MCF 10A (cell line): ENCODE measurements around the gene BCL2L1. TPM values are rescaled to one million over a fixed set of nuclear protein-coding genes. Genes with fewer than 3 reads are reported as not detected.

Source experiments
- BruUV-seq: library from RNA; stranded (reverse); fragments of 400-500 nt; replicated peaks from 2 replicates; lab custom pipeline; 2021; lab: Mats Ljungman, UMichigan
- CTCF ChIA-PET: fragments of 300-600 bp; sonication (Branson Sonifier 250); formaldehyde crosslinking; extraction: SDS; loops from one replicate; lab custom pipeline; 2021; ENCODE audit warnings: antibody characterized with exemption, inconsistent platforms; lab: Yijun Ruan, JAX
- POLR2A ChIA-PET: fragments of 300-600, 350-650 bp; sonication (Branson Sonifier 250); formaldehyde crosslinking; extraction: SDS; loops from one replicate; lab custom pipeline; 2020; ENCODE audit warnings: antibody characterized with exemption, inconsistent platforms; lab: Yijun Ruan, JAX
- DNase-seq: peaks from one replicate; pipeline ENCODE4 v3.0.0-alpha.2; 2018; ENCODE audit not compliant: unreplicated experiment
- H3K27ac Mint-ChIP-seq: one replicate; pipeline ENCODE4 v1.8.0; 2022; ENCODE audit warnings: mild to moderate bottlenecking, low read depth, mixed read lengths; ENCODE audit not compliant: unreplicated experiment
- H3K27me3 Mint-ChIP-seq: one replicate; pipeline ENCODE4 v1.8.0; 2022; ENCODE audit warnings: mixed read lengths; ENCODE audit not compliant: insufficient read depth, unreplicated experiment
- H3K36me3 Mint-ChIP-seq: one replicate; pipeline ENCODE4 v1.8.0; 2022; ENCODE audit warnings: mild to moderate bottlenecking, moderate library complexity, mixed read lengths; ENCODE audit not compliant: insufficient read depth, unreplicated experiment
- H3K4me1 Mint-ChIP-seq: one replicate; pipeline ENCODE4 v1.8.0; 2022; ENCODE audit warnings: mixed read lengths; ENCODE audit not compliant: insufficient read depth, unreplicated experiment
- H3K4me3 Mint-ChIP-seq: one replicate; pipeline ENCODE4 v1.8.0; 2022; ENCODE audit warnings: mild to moderate bottlenecking, moderate library complexity, mixed read lengths; ENCODE audit not compliant: unreplicated experiment
- H3K9me3 Mint-ChIP-seq: one replicate; pipeline ENCODE4 v1.8.0; 2022; ENCODE audit warnings: mixed read lengths; ENCODE audit not compliant: unreplicated experiment
- intact Hi-C: fragments of 100-400 bp; cut with micrococcal nuclease; formaldehyde crosslinking; loops from 2 replicates; pipeline ENCODE4 v1.14.1; 2022
- total RNA-seq: library from RNA; stranded (reverse); gene quantifications from 2 replicates; pipeline ENCODE4 v1.2.3, GENCODE V29; 2022
- TF ChIP-seq, protein P1 (sequence below): fragments of 200-600 bp; IDR thresholded peaks from one replicate; pipeline ENCODE4 v1.8.0; 2022; ENCODE audit warnings: antibody characterized with exemption, mild to moderate bottlenecking; ENCODE audit not compliant: unreplicated experiment

BCL2L1 gene
- total RNA-seq, 1 experiment from 2014 or later, result 156 TPM

DNA sequence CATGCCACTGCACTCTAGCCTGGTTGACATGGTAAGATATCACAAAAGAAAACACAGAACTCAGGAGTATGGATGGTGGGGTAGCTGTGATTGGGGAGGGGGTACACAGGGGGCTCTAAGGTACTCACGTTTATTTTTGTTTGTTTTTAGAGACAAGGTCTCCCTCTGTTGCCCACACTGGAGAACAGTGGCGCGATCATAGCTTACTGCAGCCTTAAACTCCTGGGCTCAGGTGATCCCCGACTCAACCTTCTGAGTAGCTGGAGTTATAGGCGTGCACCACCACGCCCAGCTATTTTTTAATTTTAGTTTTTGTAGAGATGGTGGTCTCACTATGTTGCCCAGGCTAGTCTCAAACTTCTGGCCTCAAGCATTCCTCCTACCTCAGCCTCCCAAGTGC is 29.3 kb downstream of the BCL2L1 start:
- H3K27ac Mint-ChIP-seq, result no peak overlapping the region
- H3K4me3 Mint-ChIP-seq, result no peak overlapping the region
- H3K4me1 Mint-ChIP-seq, result peaks cover 35% of the 10 kb centered on the region
- POLR2A ChIA-PET, result interaction anchor here (0.6 to 13.9 kb wide), 6 partner anchors 12 to 58 kb away, joined by 3 to 238 read pairs (median 20); partner anchors contain the start of genes BCL2L1 and TPX2
- H3K36me3 Mint-ChIP-seq, result peaks cover 53% of the 10 kb centered on the region
- CTCF ChIA-PET, result interaction anchor here (0.6 to 11.9 kb wide), 10 partner anchors 9 to 109 kb away, joined by 3 to 120 read pairs (median 6); partner anchors contain the start of gene BCL2L1
- TF ChIP-seq, protein P1, sequence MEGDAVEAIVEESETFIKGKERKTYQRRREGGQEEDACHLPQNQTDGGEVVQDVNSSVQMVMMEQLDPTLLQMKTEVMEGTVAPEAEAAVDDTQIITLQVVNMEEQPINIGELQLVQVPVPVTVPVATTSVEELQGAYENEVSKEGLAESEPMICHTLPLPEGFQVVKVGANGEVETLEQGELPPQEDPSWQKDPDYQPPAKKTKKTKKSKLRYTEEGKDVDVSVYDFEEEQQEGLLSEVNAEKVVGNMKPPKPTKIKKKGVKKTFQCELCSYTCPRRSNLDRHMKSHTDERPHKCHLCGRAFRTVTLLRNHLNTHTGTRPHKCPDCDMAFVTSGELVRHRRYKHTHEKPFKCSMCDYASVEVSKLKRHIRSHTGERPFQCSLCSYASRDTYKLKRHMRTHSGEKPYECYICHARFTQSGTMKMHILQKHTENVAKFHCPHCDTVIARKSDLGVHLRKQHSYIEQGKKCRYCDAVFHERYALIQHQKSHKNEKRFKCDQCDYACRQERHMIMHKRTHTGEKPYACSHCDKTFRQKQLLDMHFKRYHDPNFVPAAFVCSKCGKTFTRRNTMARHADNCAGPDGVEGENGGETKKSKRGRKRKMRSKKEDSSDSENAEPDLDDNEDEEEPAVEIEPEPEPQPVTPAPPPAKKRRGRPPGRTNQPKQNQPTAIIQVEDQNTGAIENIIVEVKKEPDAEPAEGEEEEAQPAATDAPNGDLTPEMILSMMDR, result no peak
- no TSS peak for BruUV-seq
- intact Hi-C loops, result no loop called here
- no peak for DNase-seq
- no peaks in the 10 kb centered on the region for H3K9me3 Mint-ChIP-seq
- H3K27me3 Mint-ChIP-seq, result no peaks in the 10 kb centered on the region

DNA sequence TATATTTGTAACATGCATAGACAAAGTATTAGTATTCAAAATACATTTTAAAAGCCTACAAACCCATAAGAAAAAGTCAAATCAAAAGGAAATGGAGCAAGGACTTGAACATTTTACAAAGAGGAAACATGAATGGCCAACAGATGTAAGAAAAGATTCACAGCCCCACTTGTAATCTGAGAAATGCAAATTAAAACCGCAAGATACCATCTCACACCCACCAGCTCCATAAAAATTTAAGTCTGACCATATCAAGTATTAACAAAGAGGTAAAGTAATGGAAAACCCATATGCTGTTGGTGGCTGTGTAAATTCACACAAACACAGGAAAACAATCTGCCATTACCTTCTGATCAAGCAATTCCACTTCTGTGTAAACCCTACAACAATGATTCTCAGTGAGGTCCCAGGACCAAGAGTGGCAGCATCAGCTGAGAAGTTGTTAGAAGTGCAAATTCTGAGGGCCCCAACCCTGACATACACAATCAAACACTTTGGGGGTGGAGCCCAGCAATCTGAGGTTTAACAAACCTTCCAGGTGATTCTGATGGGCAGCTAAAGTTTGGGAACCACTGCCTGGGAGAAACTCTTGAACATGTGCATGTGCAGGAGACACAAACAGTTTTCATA is 30.9 kb downstream of the BCL2L1 start:
- POLR2A ChIA-PET, result interaction anchor here (0.6 to 13.9 kb wide), 10 partner anchors 8 to 68 kb away, joined by 3 to 238 read pairs (median 5); partner anchors contain the start of gene BCL2L1
- intact Hi-C loops, result no loop called here
- Mint-ChIP-seq H3K4me3 (no peak overlapping the region), H3K4me1 (peaks cover 34% of the 10 kb centered on the region), H3K27ac (peak overlapping the region; percentile 31), H3K9me3 (no peaks in the 10 kb centered on the region), H3K36me3 (peaks cover 68% of the 10 kb centered on the region), H3K27me3 (no peaks in the 10 kb centered on the region)
- TF ChIP-seq, protein P1, result no peak
- CTCF ChIA-PET, result interaction anchor here (1.0 to 11.9 kb wide), 5 partner anchors 13 to 58 kb away, joined by 3 to 120 read pairs (median 7); partner anchors contain the start of gene BCL2L1
- no TSS peak for BruUV-seq
- no peak for DNase-seq

DNA sequence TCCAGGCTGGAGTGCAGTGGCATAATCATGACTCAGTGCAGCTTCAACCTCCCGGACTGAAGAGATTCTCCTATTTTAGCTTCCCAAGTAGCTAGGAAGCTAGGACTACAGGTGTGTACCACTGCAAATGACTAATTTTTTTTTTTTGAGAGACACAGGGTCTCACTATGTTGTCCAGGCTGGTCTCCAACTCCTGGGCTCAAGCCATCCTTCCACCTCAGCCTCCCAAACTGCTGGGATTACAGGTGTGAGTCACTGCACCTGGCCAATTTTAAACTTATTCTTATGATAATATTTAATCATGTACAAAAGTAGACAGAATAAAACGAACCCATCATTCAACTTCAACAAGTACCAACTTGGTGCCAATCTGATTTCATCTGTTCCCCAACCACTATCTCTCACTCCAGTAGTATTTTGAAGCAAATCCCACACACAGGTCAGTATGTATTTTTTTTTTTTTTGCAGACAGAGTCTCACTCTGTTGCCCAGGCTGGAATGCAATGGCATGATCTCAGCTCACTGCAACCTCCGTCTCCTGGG is 32.5 kb downstream of the BCL2L1 start:
- H3K27ac Mint-ChIP-seq, result no peak overlapping the region
- POLR2A ChIA-PET, result interaction anchor here (0.6 to 13.9 kb wide), 4 partner anchors 21 to 70 kb away, joined by 3 to 238 read pairs (median 95); partner anchors contain the start of genes BCL2L1 and TPX2
- TF ChIP-seq, protein P1, result no peak

DNA sequence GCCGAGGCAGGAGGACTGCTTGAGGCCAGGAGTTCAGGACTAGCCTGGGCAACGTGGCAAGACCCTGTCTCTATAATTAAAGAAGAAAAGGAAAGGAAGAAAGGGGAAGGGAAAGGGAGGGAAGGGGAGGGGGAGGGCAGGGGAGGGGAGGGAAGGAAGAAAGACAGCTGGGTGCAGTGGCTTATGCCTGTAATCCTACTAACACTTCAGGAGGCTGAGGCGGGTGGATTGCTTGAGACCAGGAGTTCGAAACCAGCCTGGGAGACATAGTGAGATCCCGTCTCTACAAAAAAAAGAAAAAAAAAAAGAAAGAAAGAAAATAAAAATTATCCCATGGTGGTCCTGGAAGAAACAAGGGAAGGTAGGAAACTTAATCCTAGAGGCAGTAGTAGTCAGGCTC is 33.5 kb downstream of the BCL2L1 start:
- intact Hi-C loops, result no loop called here
- ChIA-PET CTCF (interaction anchor here (0.8 to 0.9 kb wide), 2 partner anchors 28 to 132 kb away, joined by 4 to 6 read pairs; no protein-coding TSS in a partner anchor), POLR2A (interaction anchor here (1.0 to 13.9 kb wide), 2 partner anchors 22 to 50 kb away, joined by 3 to 238 read pairs; partner anchors contain the start of gene TPX2)
- Mint-ChIP-seq H3K4me1 (peaks cover 23% of the 10 kb centered on the region), H3K4me3 (no peak overlapping the region), H3K27me3 (no peaks in the 10 kb centered on the region), H3K36me3 (peaks cover 75% of the 10 kb centered on the region), H3K9me3 (no peaks in the 10 kb centered on the region), H3K27ac (peak overlapping the region; percentile 54)
- no peak for DNase-seq
- no TSS peak for BruUV-seq
- TF ChIP-seq, protein P1, result no peak

More for the DNA sequence above, 32.5 kb downstream of the BCL2L1 start:
- CTCF ChIA-PET, result interaction anchor here (0.8 to 1.0 kb wide), 3 partner anchors 29 to 133 kb away, joined by 3 to 6 read pairs (median 4); no protein-coding TSS in a partner anchor
- H3K9me3 Mint-ChIP-seq, result no peaks in the 10 kb centered on the region
- H3K4me3 Mint-ChIP-seq, result no peak overlapping the region
- no TSS peak for BruUV-seq
- peaks cover 69% of the 10 kb centered on the region for H3K36me3 Mint-ChIP-seq
- H3K4me1 Mint-ChIP-seq, result peaks cover 27% of the 10 kb centered on the region
- no peak for DNase-seq
- no peaks in the 10 kb centered on the region for H3K27me3 Mint-ChIP-seq
- intact Hi-C loops, result no loop called here
